K562 (cell line): ENCODE data around the gene CD52. TPM values are rescaled to one million over a fixed set of nuclear protein-coding genes. Genes with fewer than 3 reads are reported as not detected.

ENCODE experiments used
- CBFB ChIP-seq: sonication (generic); formaldehyde crosslinking; IDR thresholded peaks from 2 replicates; pipeline ENCODE4 v1.4.0; 2020; ENCODE audit warnings: mild to moderate bottlenecking, missing genetic modification reagents
- JUND ChIP-seq, 2 experiments: IDR thresholded peaks; 2 replicates in 1 of 2; 3 replicates in 1 of 2; pipeline ENCODE4 v1.6.1; 2011; ENCODE audit warnings: borderline replicate concordance in 2 of 2, low read depth in 2 of 2, low read length in 2 of 2, improper control_type of control experiment in 1 of 2, missing biosample characterization in 1 of 2, missing genetic modification characterization in 1 of 2, missing genetic modification reagents in 1 of 2
- NCOA6 ChIP-seq: fragments of 450-650 bp; IDR thresholded peaks from 2 replicates; pipeline ENCODE4 v1.6.1; 2017; ENCODE audit warnings: mild to moderate bottlenecking
- NR2C1 ChIP-seq, 2 experiments: fragments of 450-650 bp; IDR thresholded peaks; 2 replicates each; pipeline ENCODE4 v1.6.1; 2017; ENCODE audit warnings: mild to moderate bottlenecking in 2 of 2, antibody characterized with exemption in 1 of 2, inconsistent platforms in 1 of 2, missing compliant biosample characterization in 1 of 2, missing genetic modification characterization in 1 of 2
- POLR2B ChIP-seq: fragments of 450-650 bp; IDR thresholded peaks from 2 replicates; pipeline ENCODE4 v1.6.1; 2018; ENCODE audit warnings: low read depth; ENCODE audit not compliant: partially characterized antibody
- SREBF2 ChIP-seq: sonication (generic); formaldehyde crosslinking; IDR thresholded peaks from 2 replicates; pipeline ENCODE4 v1.4.0; 2020; ENCODE audit warnings: mild to moderate bottlenecking, missing genetic modification reagents
- SUPT5H ChIP-seq: fragments of 450-650 bp; IDR thresholded peaks from 2 replicates; pipeline ENCODE4 v1.6.1; 2016
- TGIF2 ChIP-seq: sonication (generic); formaldehyde crosslinking; IDR thresholded peaks from 2 replicates; pipeline ENCODE4 v1.8.1; 2022; ENCODE audit warnings: mild to moderate bottlenecking, missing genetic modification reagents, moderate library complexity
- TSHZ1 ChIP-seq: fragments of 250-450 bp; sonication (Bioruptor Pico); IDR thresholded peaks from 2 replicates; pipeline ENCODE4 v1.4.0; 2020; ENCODE audit warnings: mild to moderate bottlenecking, moderate library complexity
- U2AF2 ChIP-seq: fragments of 200-400 bp; formaldehyde crosslinking; optimal IDR thresholded peaks from 2 replicates; pipeline ENCODE3; 2017; ENCODE audit warnings: low read depth, mild to moderate bottlenecking, low read length
- ZBTB34 ChIP-seq: fragments of 250-450 bp; sonication (Bioruptor Pico); IDR thresholded peaks from 2 replicates; pipeline ENCODE4 v1.8.0; 2021; ENCODE audit warnings: mild to moderate bottlenecking, moderate library complexity
- ZNF133 ChIP-seq: fragments of 250-450 bp; sonication (Bioruptor Pico); IDR thresholded peaks from 2 replicates; pipeline ENCODE4 v1.4.0; 2020; ENCODE audit warnings: mild to moderate bottlenecking
- ZNF764 ChIP-seq: fragments of 250-450 bp; sonication (Bioruptor Pico); IDR thresholded peaks from 2 replicates; pipeline ENCODE4 v1.4.0; 2020; ENCODE audit warnings: low read depth, mild to moderate bottlenecking, moderate library complexity
- polyA plus RNA-seq, 8 experiments: library from polyadenylated mRNA; depleted of rRNA in 4 of 8; stranded (reverse) in 5 of 8; unstranded in 3 of 8; fragments of >200 nt; fragmentation: Nextera tagmentation in 2 of 8; fragmentation: Illumina TruSeq in 1 of 8; extraction: Ambion mirVana in 2 of 8; extraction: Trizol in 1 of 8; gene quantifications; 2 replicates each; pipeline versions ENCODE4 v1.2.1 to v1.2.3, GENCODE V29; 2011 to 2014; ENCODE audit warnings: inconsistent platforms in 1 of 8, missing spikeins in 1 of 8
- total RNA-seq, 7 experiments: library from RNA; depleted of rRNA in 6 of 7; stranded (reverse); fragments of >200 nt in 6 of 7; fragmentation: Illumina TruSeq in 2 of 7; extraction: Trizol in 2 of 7; gene quantifications; 2 replicates each; pipeline versions ENCODE4 v1.2.1 to v1.2.3, GENCODE V29; 2011 to 2021; ENCODE audit warnings: low replicate concordance in 1 of 7
- TF ChIP-seq, protein P1 (sequence below): fragments of 450-650 bp; IDR thresholded peaks from 2 replicates; pipeline ENCODE4 v1.6.1; 2017; ENCODE audit warnings: mild to moderate bottlenecking, moderate library complexity
- TF ChIP-seq, protein P2 (sequence below): sonication (generic); formaldehyde crosslinking; IDR thresholded peaks from 2 replicates; pipeline ENCODE4 v1.5.0; 2020; ENCODE audit warnings: missing genetic modification reagents

Gene CD52
- total and polyA plus RNA-seq, 9 of the 15 experiments (the other 6 are each of a cell fraction or from before 2014, with no cell fraction given), result 34.9 to 488 (median 173) TPM

GRCh38 chr1:26275580-26276431 is 42.0 kb upstream of the CD52 start (continued):
- TF ChIP-seq TSHZ1 (CRISPR knock-in tag) (no peak), SREBF2 (CRISPR knock-in tag) (no peak), ZNF764 (CRISPR knock-in tag) (no peak), SUPT5H (no peak), CBFB (CRISPR knock-in tag) (no peak), NR2C1 (IDR thresholded peaks at IDR 0.05) (no peak), NR2C1 (tag; IDR thresholded peaks at IDR 0.05) (no peak), ZNF133 (CRISPR knock-in tag) (no peak), JUND (IDR thresholded peaks at IDR 0.05; ENCODE audit: borderline replicate concordance, low read depth, low read length) (peak; percentile 99; the same call in 1 of the 2 replicates), JUND (tag; IDR thresholded peaks at IDR 0.05; ENCODE audit: borderline replicate concordance, low read depth, low read length) (peak; percentile 46; the same call in 2 of the 3 replicates), ZBTB34 (CRISPR knock-in tag) (no peak), TGIF2 (no peak), U2AF2 (no peak), POLR2B (no peak), NCOA6 (no peak)
- TF ChIP-seq, protein P1, sequence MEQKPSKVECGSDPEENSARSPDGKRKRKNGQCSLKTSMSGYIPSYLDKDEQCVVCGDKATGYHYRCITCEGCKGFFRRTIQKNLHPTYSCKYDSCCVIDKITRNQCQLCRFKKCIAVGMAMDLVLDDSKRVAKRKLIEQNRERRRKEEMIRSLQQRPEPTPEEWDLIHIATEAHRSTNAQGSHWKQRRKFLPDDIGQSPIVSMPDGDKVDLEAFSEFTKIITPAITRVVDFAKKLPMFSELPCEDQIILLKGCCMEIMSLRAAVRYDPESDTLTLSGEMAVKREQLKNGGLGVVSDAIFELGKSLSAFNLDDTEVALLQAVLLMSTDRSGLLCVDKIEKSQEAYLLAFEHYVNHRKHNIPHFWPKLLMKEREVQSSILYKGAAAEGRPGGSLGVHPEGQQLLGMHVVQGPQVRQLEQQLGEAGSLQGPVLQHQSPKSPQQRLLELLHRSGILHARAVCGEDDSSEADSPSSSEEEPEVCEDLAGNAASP, result no peak
- TF ChIP-seq, protein P2, sequence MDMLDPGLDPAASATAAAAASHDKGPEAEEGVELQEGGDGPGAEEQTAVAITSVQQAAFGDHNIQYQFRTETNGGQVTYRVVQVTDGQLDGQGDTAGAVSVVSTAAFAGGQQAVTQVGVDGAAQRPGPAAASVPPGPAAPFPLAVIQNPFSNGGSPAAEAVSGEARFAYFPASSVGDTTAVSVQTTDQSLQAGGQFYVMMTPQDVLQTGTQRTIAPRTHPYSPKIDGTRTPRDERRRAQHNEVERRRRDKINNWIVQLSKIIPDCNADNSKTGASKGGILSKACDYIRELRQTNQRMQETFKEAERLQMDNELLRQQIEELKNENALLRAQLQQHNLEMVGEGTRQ (CRISPR knock-in tag), result peak; percentile 89
